NCI-H345 treated with DMSO at 0.1 percent for 48 hours (cell line): ENCODE data around the gene ZNF384.

Experiments
- DNase-seq: peaks from one replicate; lab custom pipeline; 2025; ENCODE audit not compliant: unreplicated experiment; lab: John Stamatoyannopoulos, UW

ZNF384 gene

GRCh38 chr12:6653987-6654386, 35.2 kb downstream of the ZNF384 start:
- DNase-seq, result no peak

- no peak for DNase-seq
Measured at GRCh38 chr12:6653342-6653741, 35.8 kb downstream of the ZNF384 start.

- DNase-seq, result no peak
Measured at GRCh38 chr12:6652391-6652790, 36.8 kb downstream of the ZNF384 start.

- DNase-seq, result no peak
Measured at GRCh38 chr12:6650832-6651231, 38.3 kb downstream of the ZNF384 start.

- DNase-seq, result no peak
Measured at GRCh38 chr12:6647083-6647604, 42.0 kb downstream of the ZNF384 start, which contains the start of gene ACRBP. ACRBP (minus strand) TSS chr12:6647432; CDS start chr12:6647366, 66 bp downstream.

GRCh38 chr12:6646276-6647082, 42.7 kb downstream of the ZNF384 start:
- no peak for DNase-seq

- DNase-seq, result no peak
Measured at GRCh38 chr12:6644903-6645302, 44.3 kb downstream of the ZNF384 start.

GRCh38 chr12:6644257-6644596, 44.9 kb downstream of the ZNF384 start:
- no peak for DNase-seq

- DNase-seq, result no peak
Measured at GRCh38 chr12:6643569-6644256, 45.5 kb downstream of the ZNF384 start.

GRCh38 chr12:6641131-6641530, 48.0 kb downstream of the ZNF384 start:
- no peak for DNase-seq

- no peak for DNase-seq
Measured at GRCh38 chr12:6640497-6640896, 48.7 kb downstream of the ZNF384 start.

GRCh38 chr12:6639151-6639801, 49.9 kb downstream of the ZNF384 start:
- no peak for DNase-seq

- no peak for DNase-seq
Measured at GRCh38 chr12:6638305-6638704, 50.9 kb downstream of the ZNF384 start.

- DNase-seq, result no peak
Measured at GRCh38 chr12:6635856-6636531, 53.2 kb downstream of the ZNF384 start, which contains the start of gene LPAR5. LPAR5 (minus strand) TSS chr12:6635959; CDS start chr12:6621248, 14,711 bp downstream.

- no peak for DNase-seq
Measured at GRCh38 chr12:6635375-6635855, 53.8 kb downstream of the ZNF384 start.

GRCh38 chr12:6632026-6632983, 56.9 kb downstream of the ZNF384 start:
- DNase-seq, result no peak

- no peak for DNase-seq
Measured at GRCh38 chr12:6631549-6631961, 57.6 kb downstream of the ZNF384 start.

GRCh38 chr12:6630736-6631135, 58.4 kb downstream of the ZNF384 start:
- DNase-seq, result no peak

- no peak for DNase-seq
Measured at GRCh38 chr12:6627616-6628015, 61.6 kb downstream of the ZNF384 start.
